ENCODE measurements around the gene ZNF575. TPM values are rescaled to one million over a fixed set of nuclear protein-coding genes. Genes with fewer than 3 reads are reported as not detected.

ZNF575 gene
- total and polyA plus RNA-seq, 2 experiments from 2014 or later: 0.10 to 0.65 TPM

DNA sequence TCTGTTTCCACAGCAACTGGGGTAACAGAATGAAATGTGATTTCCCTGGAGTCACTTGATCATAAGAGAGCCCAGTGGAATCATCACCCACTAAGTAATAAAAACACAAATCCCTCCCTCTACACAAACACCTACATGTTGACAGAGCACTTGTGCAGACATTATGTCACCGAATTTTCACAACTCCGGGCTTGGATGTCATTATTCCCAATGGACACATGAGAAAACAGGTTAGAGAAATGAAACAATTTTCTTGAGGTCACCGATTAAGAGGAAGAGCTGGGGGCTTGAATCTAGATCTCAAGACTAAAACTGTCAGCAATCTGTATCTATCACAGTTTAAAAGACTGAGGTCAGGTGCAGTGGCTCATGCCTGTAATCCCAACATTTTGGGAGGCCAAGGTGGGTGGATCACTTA is 39.2 kb downstream of the ZNF575 start:
- H3K36me3 ChIP-seq (ENCODE audit: insufficient read depth): no peaks in the 10 kb centered on the region
- Mint-ChIP-seq H3K4me1 (peaks cover 16% of the 10 kb centered on the region), H3K4me3 (no peak overlapping the region; the same call in 2 of the 3 replicates), H3K36me3 (ENCODE audit: low read depth) (peaks cover 23% of the 10 kb centered on the region), H3K9me3 (no peaks in the 10 kb centered on the region), H3K27me3 (ENCODE audit: insufficient read depth, low read depth, poor library complexity) (peaks cover 8% of the 10 kb centered on the region), H3K27ac (peak overlapping the region; percentile 38)
- H3K9me2 ChIP-seq (ENCODE audit: insufficient read depth): no peaks in the 10 kb centered on the region
- no peak for ATAC-seq
- no peaks in the 10 kb centered on the region; the same call in 1 of the 2 replicates for H4K20me1 ChIP-seq (replicated peaks; ENCODE audit: insufficient read depth)
- peaks cover 8% of the 10 kb centered on the region for H3K4me1 ChIP-seq (ENCODE audit: insufficient read depth)
- H3K27me3 ChIP-seq (ENCODE audit: insufficient read depth): no peaks in the 10 kb centered on the region
- no peak for DNase-seq (ENCODE audit: low spot score)
- H2AFZ ChIP-seq: no peak overlapping the region
- no peak overlapping the region for H3K4me2 ChIP-seq
- H3K4me3 ChIP-seq: no peak overlapping the region
- no peak for TF ChIP-seq ZNF331 (CRISPR knock-in tag; IDR thresholded peaks at IDR 0.05; ENCODE audit: low read depth)
- no peak for TF ChIP-seq JUNB (IDR thresholded peaks at IDR 0.05; ENCODE audit: unreplicated experiment)
- TF ChIP-seq ZNF114 (CRISPR knock-in tag; IDR thresholded peaks at IDR 0.05): no peak
- no peak for TF ChIP-seq REST (IDR thresholded peaks at IDR 0.05; ENCODE audit: unreplicated experiment)
- TF ChIP-seq, protein P1, sequence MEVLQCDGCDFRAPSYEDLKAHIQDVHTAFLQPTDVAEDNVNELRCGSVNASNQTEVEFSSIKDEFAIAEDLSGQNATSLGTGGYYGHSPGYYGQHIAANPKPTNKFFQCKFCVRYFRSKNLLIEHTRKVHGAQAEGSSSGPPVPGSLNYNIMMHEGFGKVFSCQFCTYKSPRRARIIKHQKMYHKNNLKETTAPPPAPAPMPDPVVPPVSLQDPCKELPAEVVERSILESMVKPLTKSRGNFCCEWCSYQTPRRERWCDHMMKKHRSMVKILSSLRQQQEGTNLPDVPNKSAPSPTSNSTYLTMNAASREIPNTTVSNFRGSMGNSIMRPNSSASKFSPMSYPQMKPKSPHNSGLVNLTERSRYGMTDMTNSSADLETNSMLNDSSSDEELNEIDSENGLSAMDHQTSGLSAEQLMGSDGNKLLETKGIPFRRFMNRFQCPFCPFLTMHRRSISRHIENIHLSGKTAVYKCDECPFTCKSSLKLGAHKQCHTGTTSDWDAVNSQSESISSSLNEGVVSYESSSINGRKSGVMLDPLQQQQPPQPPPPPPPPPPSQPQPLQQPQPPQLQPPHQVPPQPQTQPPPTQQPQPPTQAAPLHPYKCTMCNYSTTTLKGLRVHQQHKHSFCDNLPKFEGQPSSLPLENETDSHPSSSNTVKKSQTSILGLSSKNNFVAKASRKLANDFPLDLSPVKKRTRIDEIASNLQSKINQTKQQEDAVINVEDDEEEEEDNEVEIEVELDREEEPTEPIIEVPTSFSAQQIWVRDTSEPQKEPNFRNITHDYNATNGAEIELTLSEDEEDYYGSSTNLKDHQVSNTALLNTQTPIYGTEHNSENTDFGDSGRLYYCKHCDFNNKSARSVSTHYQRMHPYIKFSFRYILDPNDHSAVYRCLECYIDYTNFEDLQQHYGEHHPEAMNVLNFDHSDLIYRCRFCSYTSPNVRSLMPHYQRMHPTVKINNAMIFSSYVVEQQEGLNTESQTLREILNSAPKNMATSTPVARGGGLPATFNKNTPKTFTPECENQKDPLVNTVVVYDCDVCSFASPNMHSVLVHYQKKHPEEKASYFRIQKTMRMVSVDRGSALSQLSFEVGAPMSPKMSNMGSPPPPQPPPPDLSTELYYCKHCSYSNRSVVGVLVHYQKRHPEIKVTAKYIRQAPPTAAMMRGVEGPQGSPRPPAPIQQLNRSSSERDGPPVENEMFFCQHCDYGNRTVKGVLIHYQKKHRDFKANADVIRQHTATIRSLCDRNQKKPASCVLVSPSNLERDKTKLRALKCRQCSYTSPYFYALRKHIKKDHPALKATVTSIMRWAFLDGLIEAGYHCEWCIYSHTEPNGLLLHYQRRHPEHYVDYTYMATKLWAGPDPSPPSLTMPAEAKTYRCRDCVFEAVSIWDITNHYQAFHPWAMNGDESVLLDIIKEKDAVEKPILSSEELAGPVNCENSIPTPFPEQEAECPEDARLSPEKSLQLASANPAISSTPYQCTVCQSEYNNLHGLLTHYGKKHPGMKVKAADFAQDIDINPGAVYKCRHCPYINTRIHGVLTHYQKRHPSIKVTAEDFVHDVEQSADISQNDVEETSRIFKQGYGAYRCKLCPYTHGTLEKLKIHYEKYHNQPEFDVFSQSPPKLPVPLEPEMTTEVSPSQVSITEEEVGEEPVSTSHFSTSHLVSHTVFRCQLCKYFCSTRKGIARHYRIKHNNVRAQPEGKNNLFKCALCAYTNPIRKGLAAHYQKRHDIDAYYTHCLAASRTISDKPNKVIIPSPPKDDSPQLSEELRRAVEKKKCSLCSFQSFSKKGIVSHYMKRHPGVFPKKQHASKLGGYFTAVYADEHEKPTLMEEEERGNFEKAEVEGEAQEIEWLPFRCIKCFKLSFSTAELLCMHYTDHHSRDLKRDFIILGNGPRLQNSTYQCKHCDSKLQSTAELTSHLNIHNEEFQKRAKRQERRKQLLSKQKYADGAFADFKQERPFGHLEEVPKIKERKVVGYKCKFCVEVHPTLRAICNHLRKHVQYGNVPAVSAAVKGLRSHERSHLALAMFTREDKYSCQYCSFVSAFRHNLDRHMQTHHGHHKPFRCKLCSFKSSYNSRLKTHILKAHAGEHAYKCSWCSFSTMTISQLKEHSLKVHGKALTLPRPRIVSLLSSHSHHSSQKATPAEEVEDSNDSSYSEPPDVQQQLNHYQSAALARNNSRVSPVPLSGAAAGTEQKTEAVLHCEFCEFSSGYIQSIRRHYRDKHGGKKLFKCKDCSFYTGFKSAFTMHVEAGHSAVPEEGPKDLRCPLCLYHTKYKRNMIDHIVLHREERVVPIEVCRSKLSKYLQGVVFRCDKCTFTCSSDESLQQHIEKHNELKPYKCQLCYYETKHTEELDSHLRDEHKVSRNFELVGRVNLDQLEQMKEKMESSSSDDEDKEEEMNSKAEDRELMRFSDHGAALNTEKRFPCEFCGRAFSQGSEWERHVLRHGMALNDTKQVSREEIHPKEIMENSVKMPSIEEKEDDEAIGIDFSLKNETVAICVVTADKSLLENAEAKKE (CRISPR knock-in tag; IDR thresholded peaks at IDR 0.05): no peak
- no peak for TF ChIP-seq ETS1 (IDR thresholded peaks at IDR 0.05)
- no peak for TF ChIP-seq CTCF (conservative IDR thresholded peaks at IDR 0.05; ENCODE audit: low read depth in 2 of 2)
- no peak for TF ChIP-seq STAT1 (IDR thresholded peaks at IDR 0.05; ENCODE audit: unreplicated experiment)
- TF ChIP-seq EZH2phosphoT487 (IDR thresholded peaks at IDR 0.05; ENCODE audit: unreplicated experiment): no peak
- 0 out of 2 replicates have a peak, but pooled peaks cover 10% of the 10 kb centered on the region for H3K79me2 ChIP-seq (replicated peaks; ENCODE audit: insufficient read depth)
- H3F3A ChIP-seq (replicated peaks; ENCODE audit: low read depth): no peaks in the 10 kb centered on the region; the same call in 1 of the 2 replicates
- no peak overlapping the region for H3K27ac ChIP-seq (ENCODE audit: low read depth)

All from GM23338 (cell line).